HG03469 (cell line): ENCODE data around the gene PDK1.
"Not testable (repeated sequence)": the region's sequence is repeated elsewhere in the genome, so short reads cannot be mapped to it uniquely, and the experiment has no call there.

ENCODE experiments used
- ATAC-seq: cut with Tn5 transposase; IDR thresholded peaks from one replicate; pipeline ENCODE4 v1.9.1; 2021; ENCODE audit warnings: mild to moderate bottlenecking, moderate library complexity, moderate number of reproducible peaks; ENCODE audit not compliant: unreplicated experiment

PDK1 gene

DNA sequence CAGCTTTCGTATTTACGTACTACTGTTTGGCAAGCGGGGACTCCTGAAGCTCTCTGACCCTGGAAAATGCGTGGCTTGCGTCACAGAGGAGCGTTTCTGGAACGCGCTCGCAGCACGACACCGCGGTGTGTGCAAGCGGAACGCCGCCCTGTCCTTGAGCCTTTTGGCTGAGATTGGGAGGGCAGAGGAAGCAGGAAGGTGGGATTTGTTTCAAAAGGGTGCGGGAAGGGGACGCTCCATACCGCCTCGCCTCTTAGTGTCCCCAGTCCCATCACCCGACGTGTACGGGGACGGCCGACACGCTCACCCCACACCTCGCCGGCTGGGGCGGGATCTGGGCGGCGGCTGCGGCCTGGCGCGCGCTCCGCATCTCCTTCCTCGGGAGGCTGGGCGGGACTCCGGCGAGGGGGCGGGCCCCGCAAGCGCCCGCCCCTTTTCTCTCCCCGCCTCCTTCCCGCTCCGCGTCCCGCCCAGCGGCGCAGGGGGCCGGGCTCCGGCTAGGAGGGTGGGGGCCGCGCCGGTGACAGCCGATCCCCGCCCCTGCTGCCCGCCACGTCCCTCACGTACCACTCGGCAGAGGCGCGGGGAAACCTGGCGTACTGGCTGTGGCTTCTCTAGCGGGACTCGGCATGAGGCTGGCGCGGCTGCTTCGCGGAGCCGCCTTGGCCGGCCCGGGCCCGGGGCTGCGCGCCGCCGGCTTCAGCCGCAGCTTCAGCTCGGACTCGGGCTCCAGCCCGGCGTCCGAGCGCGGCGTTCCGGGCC is at the start of gene PDK1:
PDK1 (plus strand) TSS at position 569 of the 762 bp plus-strand sequence; CDS start at position 630, 61 bp downstream.
- ATAC-seq = peak; percentile 75

DNA sequence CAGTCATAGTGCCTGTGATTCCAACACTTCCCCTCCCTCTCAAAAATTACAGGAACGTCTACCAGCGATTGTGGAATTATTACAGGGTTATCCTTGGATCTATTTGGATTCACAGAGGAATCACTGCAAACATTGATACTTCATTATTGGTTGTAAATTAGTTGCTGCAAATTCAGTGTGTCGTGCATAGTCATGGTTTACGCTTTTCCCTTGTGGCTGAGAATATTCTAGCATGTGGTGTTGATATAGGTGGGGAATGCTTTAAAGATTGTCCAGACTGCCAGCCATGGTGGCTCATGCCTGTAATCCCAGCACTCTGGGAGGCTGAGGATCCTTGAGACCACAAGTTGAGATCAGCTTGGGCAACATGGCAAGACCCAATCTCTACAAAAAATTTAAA is 48.7 kb upstream of the PDK1 start:
- no peak for ATAC-seq

DNA sequence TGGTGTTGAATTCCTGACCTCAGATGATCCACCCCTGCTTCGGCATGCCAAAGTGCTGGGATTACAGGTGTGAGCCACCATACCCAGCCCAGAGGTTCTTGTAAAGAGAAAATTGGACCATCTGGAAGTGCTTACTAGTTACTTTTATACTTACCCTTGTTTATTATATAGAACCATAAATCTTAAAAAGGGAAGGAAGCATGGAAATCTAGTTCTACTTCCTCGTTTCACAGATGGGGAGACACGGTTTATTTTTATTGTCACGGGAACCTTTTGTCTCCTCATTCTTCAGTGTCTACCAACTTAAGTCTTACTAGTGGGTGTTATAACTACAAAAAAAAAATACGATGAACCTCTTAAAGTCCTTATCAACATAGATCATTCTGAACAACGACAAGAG is 45.8 kb upstream of the PDK1 start:
- no peak for ATAC-seq

DNA sequence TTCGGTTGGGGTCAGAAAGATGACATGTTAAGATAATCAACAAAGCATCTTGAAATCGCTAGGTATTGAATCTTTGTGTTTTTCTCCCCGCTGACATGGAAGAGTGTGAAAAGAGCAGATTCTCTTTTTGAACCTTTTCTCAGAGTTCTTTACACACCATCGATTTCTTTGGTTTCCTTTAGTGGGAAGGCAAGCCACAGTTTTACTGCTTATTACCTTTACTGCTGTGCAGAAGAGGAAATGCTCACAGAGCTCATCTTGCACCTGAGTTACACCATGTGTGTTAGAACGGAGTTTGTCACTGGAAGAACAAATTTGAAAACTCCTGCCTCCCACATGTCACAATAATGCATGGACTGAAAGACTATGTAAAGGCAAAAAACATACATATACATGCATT is 45.3 kb upstream of the PDK1 start:
- ATAC-seq = no peak

DNA sequence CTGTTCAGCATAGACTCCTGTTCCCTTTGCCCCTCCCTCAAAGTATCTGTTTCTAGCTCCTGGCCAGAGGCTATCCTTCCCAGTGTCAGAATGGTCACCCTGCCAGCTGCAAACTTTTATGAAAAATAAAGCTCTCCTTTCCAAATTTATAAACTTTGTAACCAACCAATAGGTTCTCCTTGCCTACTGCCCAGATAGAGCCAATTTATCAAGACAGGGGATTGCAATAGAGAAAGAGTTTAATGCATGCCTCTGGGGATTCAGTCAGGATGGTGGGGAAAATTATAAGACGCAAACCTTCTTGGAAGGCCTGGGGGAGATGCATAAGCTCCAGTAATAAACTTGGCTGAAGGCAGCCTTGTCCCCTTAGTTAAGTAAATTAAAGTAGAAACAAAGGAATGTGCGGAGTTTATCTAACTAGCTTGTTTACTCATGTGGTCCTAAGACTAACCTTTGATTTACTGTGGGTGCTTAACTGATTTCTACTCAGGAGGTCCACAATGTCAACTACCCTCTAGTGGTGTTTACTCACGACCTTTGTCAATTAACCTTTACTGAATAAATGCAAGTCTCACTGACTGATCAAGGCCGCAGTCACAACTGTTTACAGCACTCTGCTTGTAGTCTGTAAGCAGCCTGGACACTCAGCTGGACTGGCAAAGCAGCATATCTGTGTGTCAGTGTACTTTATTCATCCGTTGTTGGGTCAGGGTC is 42.9 kb upstream of the PDK1 start:
- ATAC-seq = no peak

DNA sequence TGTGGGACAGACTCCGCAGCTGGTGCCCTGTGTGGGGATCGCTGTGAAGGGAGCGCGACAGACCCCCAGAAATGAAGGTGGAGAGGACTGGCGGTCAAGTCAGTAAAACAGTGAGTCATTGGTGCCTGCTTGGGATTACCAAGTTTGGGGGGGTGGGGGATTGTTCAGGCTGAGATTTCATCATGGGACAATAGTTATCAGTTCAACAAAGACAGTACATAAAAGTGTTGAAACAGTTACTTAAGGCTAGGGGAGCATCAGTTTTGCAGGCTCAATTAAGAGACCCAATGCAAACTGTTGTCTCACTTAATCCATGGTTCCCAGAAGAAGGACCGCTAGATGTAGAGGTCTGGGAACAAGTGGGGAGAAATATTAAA is 42.4 kb upstream of the PDK1 start:
- no peak for ATAC-seq

DNA sequence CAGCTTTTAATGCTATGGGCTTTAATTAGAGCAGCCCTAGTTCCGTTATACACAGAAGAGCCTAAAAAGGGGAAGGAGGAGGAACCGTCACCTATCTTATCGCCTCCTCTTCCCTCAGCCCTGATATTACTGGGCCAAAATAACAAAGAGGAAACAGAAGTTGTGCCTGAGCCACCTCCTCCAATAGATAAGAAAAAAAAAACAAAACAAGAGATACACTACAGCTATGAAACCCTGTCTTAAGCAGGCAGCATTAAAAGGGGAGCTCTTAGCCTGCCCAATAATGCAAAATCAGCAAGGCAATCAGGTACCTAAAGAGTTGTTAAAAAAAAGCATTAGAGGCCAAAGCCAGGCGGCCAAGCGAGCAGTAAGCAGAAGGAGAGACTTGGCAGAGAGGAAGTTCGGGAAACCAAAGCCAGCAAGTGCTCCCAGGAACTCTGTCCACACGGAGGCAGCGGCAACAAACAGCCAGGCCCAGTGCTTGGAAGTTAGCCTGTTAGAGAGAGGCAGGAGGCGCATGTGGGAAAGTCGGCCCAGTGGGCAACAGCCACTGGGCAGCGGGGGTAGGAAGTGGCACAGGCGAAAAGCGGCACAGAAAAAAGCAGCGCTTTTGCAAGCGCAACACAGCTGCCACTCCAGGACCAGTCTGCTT is 41.8 kb upstream of the PDK1 start:
- no peak for ATAC-seq

DNA sequence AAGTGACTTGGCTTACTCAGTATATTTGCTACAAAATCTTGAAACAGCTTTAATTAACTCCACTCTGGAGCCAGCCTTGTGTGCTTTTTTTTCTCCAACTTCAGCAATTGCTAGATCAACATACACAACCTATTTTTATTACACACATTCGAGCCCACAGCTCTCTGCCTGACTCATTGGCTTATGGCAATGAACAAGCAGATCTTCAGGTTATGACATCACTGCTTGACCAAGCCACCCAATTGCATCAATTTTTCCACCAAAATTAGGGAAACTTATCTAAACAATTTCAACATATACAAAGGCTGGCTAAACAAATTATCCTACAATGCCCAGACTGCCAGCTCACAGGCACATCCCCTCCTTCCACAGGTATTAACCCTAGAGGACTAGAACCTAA is 39.6 kb upstream of the PDK1 start:
- ATAC-seq = no peak

DNA sequence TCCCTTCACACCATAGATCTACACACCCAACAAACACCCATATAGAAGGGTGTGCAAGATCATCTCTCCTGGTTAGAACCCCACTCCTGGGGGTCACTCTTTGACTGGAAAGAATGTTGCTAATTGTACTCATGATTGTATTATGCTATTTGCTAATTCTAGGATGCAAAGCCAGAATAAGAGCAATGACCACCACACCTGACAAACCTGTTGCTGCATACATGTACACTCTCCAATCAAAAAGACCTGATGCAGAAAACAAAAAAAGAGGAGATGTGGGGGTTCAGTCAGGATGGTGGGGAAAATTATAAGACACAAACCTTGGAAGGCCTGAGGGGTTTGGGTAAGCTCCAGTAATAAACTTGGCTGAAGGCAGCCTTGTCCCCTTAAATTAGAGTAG is 36.9 kb upstream of the PDK1 start:
- ATAC-seq = no peak

DNA sequence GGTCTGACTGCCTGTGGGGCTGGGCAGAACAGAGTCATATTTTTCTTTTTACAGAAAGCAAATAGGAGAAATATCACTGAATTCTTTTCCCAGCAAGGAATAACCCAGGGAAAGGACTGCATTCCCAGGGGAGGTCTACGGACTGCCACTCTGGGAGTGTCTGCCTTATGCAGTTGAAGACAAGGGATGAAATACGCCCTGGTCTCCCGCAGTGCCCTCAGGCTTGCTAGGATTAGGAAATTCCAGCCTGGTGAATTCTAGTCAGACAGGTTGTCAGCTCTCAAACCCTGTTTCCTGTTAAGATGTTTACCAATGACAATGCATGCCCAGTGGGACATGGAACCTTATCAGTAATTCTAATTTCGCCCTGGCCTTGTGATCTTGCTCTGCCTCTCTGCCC is 30.3 kb upstream of the PDK1 start:
- ATAC-seq = no peak

DNA sequence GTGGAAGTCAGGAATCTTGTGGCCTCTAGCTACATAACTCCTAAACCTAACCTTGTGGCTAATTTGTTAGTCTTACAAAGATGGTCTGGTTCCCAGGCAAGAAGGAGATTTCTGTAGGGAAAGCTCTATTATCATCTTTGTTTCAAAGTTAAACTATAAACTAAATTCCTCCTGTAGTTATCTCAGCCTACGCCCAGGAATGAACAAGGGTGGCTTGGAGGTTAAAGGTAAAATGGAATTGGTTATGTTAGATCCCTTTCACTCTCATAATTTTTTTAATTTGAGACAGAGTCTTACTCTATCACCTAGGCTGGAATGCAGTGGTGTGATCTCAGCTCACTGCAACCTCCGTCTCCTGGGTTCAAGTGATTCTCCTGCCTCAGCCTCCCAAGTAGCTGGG is 24.6 kb upstream of the PDK1 start:
- ATAC-seq = no peak

DNA sequence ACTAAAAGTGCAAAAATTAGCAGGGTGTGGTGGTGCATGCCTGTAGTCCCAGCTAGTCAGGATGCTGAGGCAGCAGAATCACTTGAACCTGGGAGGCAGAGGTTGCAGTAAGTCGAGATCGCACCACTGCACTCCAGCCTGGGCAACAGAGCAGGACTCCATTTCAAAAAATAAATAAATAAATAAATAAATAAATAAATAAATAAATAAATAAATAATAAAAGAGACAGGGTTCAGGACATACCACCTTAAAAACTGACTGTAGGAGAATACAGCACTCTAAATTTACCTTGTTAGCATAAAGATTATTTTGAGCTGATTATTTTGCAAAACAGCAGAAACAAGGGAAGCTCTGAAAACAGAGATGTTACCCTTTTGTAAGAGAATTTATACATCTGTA is 23.4 kb upstream of the PDK1 start:
- ATAC-seq = not testable (repeated sequence)

DNA sequence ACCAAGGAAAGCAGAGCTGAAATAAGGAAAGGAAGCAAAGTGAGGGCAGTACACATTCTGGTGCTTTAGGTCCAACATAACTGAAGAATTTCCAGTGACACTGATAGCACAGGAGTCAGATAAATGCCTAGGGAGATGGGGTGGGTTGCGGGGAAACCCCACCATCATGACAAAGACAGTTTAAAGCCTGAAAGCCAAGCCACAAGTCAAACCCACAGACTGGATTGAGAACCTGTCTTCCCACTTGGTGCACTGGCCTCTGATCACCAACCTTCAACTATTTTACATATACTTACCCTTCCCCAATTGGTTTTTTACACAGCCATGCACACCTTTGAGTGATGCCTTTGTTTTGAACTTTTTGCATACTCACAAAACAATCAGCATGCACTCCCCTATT is 22.2 kb upstream of the PDK1 start:
- no peak for ATAC-seq

DNA sequence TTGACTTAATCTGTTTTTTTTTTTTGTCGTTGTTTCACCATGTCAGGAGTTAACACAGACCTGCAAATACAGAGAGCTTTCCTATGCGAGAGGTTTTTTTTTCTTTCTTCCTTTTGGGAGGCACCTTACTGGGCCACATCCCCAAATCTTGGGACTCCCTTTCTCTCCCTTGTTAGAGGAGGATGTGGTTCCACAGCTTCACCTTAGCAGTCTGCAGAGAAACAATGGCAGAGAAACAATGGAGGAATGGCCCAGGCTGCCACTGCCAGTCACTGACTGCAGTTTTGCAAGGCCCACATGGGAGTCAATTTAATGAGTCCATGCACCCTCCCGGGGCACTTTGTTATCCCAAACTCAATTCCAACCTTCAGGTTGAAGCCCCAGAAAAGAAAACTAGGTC is 20.8 kb upstream of the PDK1 start:
- ATAC-seq = no peak

DNA sequence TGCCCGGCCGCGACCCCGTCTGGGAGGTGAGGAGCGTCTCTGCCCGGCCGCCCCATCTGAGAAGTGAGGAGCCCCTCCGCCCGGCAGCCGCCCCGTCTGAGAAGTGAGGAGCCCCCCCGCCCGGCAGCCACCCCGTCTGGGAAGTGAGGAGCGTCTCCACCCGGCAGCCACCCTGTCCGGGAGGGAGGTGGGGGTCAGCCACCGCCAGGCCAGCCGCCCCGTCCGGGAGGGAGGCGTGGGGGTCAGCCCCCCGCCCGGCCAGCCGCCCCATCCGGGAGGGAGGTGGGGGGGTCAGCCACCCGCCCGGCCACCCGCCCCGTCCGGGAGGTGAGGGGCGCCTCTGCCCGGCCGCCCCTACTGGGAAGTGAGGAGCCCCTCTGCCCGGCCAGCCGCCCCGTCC is 18.0 kb upstream of the PDK1 start:
- not testable (repeated sequence) for ATAC-seq

DNA sequence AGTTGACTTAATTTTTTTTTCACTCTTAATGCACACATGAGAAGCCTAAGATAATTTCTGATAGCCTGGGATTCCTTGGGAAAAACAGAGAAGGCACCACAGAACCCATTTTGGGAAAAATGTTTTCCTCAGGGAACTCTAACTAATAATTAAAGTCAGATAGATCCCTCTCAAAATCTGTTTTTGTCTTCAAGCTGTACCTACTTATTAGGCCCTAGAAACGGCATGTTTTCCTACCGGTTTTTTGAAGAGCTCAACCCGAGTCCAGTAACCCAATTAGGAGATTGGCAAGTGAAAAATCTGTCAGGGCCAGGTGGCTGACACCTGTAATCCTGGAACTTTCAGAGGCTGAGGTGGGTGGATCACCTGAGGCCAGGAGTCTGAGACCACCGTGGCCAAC is 16.1 kb upstream of the PDK1 start:
- no peak for ATAC-seq

DNA sequence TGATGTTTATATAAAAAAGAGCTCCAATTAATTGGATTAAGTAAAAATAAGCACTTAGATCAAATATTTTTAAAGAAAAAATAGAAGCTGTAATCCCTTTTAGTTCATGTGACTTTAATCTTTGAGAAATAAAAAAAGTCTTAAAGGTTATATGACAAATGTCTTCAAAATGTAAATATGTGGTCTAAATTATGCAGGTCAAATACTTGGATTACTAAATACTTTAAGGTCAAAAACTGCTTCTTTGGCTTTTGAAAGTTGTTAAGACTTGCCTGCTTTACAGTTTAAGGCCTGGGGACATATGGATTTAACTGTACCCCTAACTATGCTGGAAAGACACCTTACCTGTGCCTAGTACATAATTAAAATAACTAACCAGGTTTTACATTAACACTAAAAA is 15.5 kb upstream of the PDK1 start:
- ATAC-seq = no peak

DNA sequence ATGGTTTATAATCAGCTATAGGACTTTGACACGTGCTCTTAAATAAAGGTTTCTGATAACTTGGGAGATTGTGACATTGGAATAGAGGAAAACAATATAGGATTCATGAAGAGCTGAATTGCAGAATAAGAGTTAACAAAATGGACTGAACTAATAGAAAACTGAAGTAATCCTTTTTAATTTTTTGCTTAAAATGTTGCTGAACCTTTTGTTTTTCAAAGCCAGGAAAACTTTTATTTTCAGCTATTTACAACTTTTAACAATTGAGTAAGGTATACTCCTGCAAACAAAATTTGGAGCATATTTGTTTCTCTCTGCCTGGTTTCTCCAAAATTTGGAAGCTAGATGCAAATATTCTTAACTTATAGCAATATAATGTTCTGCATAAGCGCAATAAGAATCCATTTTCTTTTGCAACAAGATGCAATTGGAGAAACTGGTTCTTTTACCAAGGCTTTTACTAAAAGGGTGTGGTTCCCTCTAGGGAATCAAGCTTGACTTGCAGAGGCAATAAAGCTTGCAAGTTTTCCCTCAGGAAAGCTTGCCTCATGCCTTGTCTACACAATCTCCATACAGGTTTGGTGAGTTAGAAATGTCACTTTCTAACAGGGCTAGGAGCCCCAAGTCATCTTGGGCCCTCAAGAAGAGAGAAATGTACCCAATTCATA is 10.3 kb upstream of the PDK1 start:
- ATAC-seq = no peak

DNA sequence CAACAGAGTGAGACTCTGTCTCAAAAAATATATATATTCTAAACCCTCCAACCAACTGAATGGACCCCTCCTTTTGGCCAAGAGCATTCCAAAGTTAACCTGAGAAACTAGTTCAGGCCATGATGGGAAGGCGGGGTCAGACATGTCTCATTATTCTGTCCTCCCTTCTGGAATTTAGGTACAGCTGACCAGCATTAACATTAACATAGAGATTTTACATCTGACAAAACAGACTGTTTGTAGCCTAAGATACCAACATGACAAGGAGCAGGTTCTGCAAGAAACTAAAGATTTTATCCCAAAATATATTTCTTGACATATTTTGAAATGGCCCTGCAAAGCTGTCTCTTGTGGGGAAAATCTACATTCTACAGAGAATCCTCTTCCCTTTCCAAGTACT is 6.8 kb upstream of the PDK1 start:
- ATAC-seq = no peak

DNA sequence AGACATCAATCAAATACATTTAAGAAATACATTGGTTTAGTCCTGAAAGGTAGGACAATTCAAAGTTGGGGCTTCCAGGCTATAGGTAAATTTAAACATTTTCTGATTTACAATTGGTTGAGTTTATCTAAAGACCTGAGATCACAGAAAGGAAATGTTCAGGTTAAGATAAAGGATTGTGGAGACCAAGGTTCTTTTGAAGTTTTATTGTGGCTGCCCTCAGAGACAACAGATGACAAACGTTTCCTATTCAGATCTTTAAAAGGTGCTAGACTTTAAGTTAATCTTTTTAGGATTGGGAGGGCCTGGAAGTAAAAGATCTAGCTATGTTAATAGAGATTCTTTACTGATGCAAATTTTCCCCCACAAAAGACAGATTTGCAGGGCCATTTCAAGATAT is 6.1 kb upstream of the PDK1 start:
- ATAC-seq = not testable (repeated sequence)

DNA sequence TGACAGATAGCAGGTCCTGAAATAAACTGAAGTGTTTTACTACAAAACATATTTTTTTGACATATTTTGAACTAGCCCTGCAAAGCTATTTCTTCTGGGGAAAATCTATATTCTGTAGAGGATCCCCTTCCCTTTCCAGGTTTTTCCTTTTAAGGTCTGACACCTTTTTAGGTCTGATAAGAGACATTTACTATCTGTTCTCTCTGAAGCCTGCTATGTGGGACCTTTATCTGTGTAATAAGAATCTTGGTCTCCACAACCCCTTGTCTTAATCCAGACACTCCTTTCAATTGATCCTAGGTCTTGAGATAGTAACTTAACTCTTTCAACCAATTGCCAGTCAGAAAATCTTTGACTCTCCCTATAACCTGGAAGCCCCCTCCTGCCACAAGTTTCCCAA is 5.5 kb upstream of the PDK1 start:
- no peak for ATAC-seq

DNA sequence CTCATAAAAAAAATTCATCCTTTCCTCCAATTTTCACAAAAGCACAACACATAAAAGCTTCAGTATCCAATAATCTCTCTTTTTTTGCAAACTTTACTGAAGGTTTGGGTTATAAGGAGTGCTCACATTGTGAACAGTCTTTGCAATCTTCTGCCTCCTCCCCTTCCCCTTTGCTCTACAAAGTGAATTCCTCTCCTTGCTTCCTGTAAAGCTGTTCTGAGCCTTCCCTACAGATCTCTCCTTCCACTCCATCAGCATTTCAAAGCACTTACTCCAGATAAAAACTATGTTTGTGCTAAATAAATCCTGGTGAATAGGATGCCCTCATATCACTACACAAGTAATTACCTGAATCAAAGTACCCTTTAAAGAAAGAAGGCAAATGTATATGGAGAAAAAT is 4.6 kb upstream of the PDK1 start:
- ATAC-seq = no peak
